AG10803 (cell line): ENCODE data around the gene ANKRD23.

Source experiments
- DNase-seq: peaks from one replicate; pipeline ENCODE4 v3.0.0; 2010; ENCODE audit warnings: low read depth
- H3K4me3 ChIP-seq: 2 replicates; pipeline ENCODE4 v1.5.1; 2011; ENCODE audit warnings: mild to moderate bottlenecking, low read length, control low read depth
- TF ChIP-seq, protein P1 (sequence below): conservative IDR thresholded peaks from 2 replicates; pipeline ENCODE4 v1.5.1; 2011; ENCODE audit warnings: mild to moderate bottlenecking, low read length, control low read depth, inconsistent platforms

ANKRD23 gene

DNA sequence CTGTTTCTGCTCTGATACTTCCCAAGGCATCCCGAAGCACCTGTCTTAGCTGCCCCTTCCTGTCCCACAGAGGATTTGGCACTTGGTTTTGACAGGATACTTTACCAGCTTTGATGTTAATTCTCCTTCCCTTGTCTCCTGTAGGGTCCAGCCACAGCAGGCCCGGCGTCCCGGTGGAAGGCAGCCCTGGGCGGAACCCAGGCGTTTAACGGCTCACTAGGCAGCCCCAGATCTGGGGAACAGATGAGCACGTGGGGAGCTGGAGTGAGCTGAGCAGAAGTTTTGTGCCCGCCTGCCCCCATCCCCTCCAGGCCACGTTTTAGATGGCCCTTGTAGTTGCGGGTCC is 11.4 kb downstream of the ANKRD23 start:
- DNase-seq = no peak
- H3K4me3 ChIP-seq = no peak overlapping the region
- TF ChIP-seq, protein P1, sequence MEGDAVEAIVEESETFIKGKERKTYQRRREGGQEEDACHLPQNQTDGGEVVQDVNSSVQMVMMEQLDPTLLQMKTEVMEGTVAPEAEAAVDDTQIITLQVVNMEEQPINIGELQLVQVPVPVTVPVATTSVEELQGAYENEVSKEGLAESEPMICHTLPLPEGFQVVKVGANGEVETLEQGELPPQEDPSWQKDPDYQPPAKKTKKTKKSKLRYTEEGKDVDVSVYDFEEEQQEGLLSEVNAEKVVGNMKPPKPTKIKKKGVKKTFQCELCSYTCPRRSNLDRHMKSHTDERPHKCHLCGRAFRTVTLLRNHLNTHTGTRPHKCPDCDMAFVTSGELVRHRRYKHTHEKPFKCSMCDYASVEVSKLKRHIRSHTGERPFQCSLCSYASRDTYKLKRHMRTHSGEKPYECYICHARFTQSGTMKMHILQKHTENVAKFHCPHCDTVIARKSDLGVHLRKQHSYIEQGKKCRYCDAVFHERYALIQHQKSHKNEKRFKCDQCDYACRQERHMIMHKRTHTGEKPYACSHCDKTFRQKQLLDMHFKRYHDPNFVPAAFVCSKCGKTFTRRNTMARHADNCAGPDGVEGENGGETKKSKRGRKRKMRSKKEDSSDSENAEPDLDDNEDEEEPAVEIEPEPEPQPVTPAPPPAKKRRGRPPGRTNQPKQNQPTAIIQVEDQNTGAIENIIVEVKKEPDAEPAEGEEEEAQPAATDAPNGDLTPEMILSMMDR = no peak

DNA sequence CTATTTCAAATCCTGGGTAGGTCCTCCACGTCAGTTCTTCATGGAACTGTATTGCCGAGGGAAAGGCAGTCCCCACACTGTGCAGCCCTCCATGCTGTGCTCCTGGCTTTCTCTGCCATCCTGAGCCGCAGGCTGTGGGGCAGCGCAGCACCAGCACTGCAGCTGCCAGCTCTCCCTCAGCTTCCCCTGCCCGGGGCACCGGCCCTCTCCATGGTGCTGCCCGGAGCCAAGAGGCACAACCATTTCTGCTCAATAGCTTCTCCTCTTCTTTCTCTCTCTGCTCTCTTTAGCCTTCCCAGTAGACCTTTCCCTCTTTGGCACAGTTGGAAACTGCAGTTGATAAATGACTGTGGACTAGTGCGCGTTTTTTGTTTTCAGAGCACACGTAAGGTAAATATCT is 12.1 kb downstream of the ANKRD23 start:
- H3K4me3 ChIP-seq = no peak overlapping the region
- TF ChIP-seq, protein P1 = no peak
- DNase-seq = no peak

DNA sequence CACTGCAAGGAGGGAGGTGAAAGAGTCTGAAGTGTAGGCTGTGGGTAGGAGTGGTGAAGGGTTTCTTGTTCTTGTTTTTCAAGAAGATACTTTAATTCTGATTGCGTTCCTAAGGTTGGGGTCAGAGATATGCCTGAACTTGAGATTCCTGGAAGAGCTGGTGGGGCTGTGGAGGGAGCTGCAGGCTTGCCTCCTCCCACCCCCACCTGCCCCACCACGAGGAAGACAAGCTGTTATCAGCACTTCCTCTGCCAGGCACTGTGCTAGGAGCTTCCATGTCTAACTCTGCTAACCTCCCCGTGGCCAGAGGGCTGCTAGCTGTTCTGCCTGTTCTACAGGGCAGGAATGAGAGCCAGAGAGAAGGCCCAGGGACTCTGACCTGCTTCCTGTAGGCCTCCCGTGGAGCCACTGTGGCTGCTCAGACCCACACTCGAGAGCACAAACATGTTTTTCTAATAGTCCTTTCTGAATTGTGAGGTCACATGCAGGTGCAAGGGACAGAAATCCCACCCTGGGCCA is 13.7 kb downstream of the ANKRD23 start:
- no peak overlapping the region for H3K4me3 ChIP-seq
- no peak for DNase-seq
- TF ChIP-seq, protein P1 = no peak

DNA sequence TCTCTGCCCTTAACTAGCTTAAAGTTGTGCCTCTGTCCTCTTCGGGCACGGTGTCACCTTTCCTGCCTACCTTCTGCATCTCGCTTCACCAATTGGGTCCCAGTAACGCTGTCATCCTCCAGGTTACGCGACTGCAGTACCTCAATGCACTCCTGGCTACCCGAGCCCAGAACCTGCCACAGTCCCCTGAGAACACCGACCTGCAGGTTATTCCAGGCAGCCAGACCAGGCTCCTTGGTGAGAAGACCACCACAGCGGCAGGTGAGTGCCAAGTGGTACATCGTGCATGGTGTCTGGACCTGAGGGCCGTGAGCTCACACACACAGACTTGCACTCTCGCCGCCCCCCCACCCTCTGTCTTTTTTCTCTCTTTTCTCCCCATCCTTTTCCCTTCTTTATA is 14.9 kb downstream of the ANKRD23 start:
- TF ChIP-seq, protein P1 = no peak
- no peak overlapping the region for H3K4me3 ChIP-seq
- DNase-seq = no peak

DNA sequence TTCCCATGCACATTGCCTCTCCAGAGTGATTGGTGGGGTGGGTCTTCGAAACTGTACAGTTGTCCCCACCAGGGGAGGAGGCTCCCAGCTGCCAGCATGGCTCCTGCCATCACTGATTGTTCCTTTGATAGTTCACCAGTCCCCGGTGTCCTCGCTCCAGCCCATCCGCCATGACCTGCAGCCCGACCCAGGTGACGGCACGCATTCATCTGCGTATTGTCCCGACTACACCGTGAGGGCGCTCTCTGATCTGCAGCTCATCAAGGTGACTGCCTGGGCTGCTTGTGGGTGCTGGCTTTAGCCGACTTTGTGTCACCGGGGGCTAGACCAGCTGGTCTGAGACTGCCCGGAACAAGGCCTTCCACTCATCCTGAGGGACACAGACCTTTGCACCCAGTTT is 15.4 kb downstream of the ANKRD23 start:
- TF ChIP-seq, protein P1 = no peak
- no peak for DNase-seq
- no peak overlapping the region for H3K4me3 ChIP-seq

DNA sequence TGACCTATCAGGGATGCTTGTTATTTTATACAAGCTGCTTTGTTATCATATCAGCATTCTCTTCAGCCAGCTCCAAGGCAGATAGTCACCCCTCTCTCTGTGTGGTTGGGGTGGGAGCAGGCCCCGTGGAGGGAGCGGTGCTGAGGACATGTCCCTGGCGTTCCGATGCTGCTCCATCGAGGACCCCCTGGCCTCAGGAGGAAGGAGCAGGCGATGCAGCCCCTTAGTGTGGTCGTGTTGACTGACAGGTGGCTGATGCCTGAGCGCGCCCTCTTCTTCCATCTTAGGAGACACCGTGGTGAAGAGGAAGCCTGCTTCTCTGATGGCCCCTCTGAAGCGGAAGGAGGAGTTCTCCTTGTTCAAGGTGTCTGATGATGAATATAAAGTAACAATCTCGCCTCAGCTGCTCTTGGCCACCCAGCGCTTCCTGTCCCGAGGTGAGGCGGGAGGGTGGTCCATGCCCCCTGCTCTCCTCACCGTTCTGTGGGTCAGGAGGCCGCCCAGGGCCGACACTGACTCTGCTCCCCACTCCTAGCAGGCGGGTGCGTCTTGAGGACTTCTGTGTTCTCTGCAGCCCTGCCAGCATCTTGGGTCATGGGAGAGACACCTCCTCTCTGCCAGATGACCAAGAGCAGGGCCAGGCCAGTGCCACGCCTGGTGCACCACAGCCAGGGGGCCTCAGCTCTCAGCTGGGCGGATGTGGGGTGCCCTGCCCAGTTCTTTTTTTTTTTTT is 17.1 kb downstream of the ANKRD23 start:
- no peak for DNase-seq
- TF ChIP-seq, protein P1 = no peak
- no peak overlapping the region for H3K4me3 ChIP-seq

DNA sequence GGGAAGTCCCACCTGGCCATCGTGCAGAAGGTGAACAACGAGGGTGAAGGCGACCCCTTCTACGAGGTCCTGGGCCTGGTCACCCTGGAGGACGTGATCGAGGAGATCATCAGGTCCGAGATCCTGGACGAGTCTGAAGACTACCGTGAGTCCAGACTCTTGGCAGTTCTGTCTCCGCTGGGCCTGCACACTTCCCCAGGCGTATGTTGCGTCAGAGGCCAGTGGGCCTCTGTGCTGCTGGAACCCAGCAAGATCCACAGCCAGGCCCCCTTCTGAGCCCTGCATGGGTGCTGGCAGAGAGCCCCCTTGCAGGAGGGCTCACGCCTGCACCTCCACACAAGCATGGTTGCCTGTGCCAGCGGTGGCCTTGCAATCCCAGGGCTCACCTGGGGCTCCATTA is 18.8 kb downstream of the ANKRD23 start:
- H3K4me3 ChIP-seq = no peak overlapping the region
- TF ChIP-seq, protein P1 = no peak
- no peak for DNase-seq
